ENCODE measurements around the gene FAM234A. TPM values are rescaled to one million over a fixed set of nuclear protein-coding genes. Genes with fewer than 3 reads are reported as not detected.

The FAM234A gene, protein sequence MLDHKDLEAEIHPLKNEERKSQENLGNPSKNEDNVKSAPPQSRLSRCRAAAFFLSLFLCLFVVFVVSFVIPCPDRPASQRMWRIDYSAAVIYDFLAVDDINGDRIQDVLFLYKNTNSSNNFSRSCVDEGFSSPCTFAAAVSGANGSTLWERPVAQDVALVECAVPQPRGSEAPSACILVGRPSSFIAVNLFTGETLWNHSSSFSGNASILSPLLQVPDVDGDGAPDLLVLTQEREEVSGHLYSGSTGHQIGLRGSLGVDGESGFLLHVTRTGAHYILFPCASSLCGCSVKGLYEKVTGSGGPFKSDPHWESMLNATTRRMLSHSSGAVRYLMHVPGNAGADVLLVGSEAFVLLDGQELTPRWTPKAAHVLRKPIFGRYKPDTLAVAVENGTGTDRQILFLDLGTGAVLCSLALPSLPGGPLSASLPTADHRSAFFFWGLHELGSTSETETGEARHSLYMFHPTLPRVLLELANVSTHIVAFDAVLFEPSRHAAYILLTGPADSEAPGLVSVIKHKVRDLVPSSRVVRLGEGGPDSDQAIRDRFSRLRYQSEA
- total RNA-seq (2022; extraction: Qiagen RNA extraction), result 40.4 to 53.2 TPM (median 47.3 TPM) in 5 replicates

DNA sequence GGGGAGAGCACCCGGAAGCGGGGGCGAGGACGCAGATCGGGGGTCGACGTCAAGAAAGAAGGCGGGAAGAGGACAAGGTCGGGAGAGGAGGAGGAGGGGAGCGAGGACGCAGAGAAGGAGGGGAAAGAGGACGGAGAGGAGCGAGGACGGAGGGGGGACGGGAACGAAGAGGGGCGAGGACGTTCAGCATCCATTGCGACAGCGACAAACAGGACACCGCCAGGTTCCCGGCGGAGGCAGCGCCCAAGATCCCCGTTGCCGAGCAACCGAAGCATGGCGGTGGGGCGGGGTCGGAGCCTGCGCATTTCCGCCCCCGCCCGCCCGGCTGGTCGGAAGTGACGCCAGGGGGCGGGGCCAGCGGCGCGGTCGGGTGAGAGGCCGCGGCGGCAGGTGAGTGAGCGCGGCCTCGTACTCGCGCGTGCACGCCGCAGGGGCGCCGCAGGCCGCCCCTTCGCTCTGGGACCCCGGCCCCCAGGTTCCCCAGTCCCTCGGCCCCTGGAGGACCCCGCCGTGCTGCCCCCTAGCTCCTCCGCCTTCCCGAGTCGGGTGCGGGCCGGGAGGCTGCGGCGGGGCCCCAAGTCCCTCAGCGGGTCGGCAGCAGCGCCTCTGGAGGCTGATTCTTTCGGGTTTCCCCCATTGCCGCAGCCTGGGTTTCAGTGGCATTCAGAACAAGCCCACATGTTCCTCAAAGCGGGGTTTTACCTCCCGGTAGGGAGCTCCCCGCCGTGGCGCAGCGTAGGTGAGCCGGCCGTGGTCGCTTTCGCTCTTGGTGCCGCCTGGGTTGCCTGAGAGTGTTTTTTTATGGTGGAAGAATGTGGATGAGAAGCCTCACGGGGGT is at the start of gene FAM234A:
FAM234A (plus strand) TSS at position 354 of the 838 bp plus-strand sequence. CDS start 19,593 bp downstream, outside the sequence.

DNA sequence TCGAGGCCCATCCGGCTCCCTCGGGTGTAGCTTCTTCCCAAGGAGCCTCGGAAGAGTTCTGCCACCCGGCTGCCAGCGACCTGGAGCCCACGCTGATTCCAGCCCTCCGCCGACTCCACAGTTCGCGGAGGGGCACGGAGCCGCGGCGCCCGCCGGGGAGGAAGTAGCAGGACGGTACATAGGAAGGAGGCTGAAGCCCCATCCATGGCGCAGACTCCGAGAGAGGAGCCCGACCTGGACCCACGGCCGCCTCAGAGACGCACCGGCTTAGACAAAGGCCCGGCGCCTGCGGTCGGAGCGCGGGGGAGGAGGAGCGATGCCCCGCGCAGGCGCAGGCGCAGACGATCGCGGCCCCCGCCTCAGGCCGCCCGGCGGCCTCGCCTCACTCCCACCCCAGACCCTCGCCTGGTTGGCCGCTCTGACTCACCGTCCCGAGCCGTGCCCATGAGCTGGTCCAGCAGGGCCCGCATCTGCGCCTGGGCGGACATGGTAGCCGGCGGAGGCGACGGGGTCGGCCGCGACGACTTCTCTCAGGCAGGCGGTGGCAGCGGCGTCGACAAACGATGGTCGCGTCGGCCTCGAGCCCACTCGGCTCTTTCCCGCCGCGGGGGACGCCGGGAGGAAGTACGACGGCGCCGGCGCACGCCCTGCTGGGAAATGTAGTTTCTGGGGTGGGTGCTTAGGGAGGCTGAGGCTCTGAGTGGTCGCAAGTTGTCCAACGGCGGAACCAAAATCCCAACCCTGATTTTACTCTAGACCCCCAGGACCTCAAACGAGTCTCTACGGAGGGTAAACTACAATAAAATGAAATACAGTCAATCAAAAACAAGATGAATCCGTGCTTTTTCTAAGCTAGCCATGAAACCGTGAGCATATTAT is 5.5 kb upstream of the FAM234A start, which contains the start of gene LUC7L:
LUC7L (minus strand) TSS at position 598 of the 879 bp plus-strand sequence; CDS start at position 488, 110 bp downstream.

DNA sequence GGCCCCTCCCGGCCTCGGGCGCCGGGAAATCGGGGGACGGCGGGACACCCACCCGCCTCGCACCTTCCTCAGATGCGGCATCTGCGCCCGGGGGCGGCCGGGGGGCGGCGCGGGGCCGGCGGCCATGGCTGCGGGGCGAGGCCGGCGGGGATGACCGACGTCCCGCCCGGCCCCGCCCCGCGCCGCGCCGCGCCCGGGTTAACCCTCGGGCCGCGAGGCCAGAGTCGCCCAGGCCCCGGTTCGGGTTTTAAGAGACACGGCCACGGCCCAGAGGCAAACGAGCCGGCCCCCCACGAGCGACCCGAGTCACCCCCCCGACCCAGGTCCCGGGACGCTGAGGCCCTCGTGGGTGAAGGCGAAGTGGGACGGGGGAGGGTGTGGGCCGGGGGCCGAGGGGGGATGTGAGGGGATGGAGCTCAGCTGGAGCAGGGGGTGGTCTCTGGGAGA is 41.2 kb downstream of the FAM234A start, which contains the start of gene RGS11:
RGS11 (minus strand) TSS at position 159 of the 447 bp plus-strand sequence; CDS start at position 126, 33 bp downstream.

DNA sequence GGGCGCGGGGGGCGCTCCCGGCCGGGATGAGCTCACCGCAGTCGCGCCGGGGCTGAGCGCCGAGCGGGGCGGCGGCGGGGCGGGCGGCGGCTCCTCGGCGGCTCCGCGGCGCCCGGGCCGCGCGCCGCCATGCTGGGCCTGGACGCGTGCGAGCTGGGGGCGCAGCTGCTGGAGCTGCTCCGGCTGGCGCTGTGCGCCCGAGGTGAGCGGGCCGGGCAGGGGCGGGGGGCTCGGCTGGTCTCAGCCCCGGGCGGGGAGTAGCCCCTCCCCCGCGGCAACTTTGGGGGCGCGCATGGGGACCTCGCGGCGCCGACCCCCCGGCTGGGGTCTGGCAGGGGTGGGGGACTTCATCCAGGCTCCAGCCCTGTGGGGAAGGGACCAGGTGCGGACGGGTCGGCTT is 45.9 kb downstream of the FAM234A start, which contains the start of gene ARHGDIG:
ARHGDIG (plus strand) TSS at position 40 of the 400 bp plus-strand sequence; CDS start at position 130, 90 bp downstream.

DNA sequence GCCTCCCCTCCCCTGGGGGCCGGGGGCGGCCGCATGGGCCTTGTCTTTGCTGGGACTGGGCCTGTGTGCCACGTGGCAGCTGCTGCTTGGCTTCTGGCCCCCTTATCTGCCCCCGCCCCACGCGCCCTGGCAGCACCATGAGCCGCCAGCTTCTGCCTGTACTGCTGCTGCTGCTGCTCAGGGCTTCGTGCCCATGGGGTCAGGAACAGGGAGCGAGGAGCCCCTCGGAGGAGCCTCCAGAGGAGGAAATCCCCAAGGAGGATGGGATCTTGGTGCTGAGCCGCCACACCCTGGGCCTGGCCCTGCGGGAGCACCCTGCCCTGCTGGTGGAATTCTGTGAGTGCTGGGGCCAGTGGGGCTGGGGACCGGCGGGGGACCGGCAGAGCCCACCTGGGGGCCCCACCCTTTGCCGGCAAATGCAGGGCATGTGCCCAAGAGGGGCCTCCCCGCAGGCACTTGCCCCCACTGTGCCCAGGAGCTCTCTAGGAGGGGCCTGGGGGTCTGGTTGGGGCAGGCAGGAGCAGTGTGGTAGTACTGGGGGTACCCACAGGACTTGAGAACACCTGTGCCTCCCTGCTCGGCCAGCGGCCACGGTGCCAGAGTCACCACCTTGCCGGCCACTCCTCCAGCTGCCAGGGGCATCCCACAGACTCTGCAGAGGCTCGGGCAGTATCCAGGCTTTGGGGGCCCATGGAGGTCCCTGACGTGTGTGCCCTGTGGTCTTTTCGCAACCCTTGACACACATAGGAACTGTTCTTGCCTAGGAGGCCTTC is 48.6 kb downstream of the FAM234A start, which contains the start of gene PDIA2:
PDIA2 (plus strand) TSS at position 132 of the 773 bp plus-strand sequence; CDS start at position 138, 6 bp downstream.

Other genes starting within 250 kb of the FAM234A start
- gene POLR3K, start 181.2 kb upstream of the FAM234A start, total RNA-seq (2022; extraction: Qiagen RNA extraction), result 28.5 to 35.1 TPM (median 31.5 TPM) in 5 replicates
- gene SNRNP25, start 181.0 kb upstream of the FAM234A start, total RNA-seq (2022; extraction: Qiagen RNA extraction), result 58.5 to 66.5 TPM (median 63.1 TPM) in 5 replicates
- gene RHBDF1, start 162.2 kb upstream of the FAM234A start, total RNA-seq (2022; extraction: Qiagen RNA extraction), result 17.7 to 29.7 TPM (median 26.5 TPM) in 5 replicates
- 54.7 to 71.6 TPM (median 67.8 TPM) in 5 replicates for gene MPG, start 156.6 kb upstream of the FAM234A start, total RNA-seq (2022; extraction: Qiagen RNA extraction)
- gene NPRL3, start 96.1 kb upstream of the FAM234A start, total RNA-seq (2022; extraction: Qiagen RNA extraction), result 18.7 to 32.9 TPM (median 30.2 TPM) in 5 replicates
- gene HBZ, start 82.2 kb upstream of the FAM234A start, total RNA-seq (2022; extraction: Qiagen RNA extraction), result 0.19 TPM in 1 of 5 replicates, not detected in the others
- not detected in 5 replicates for gene HBM, start 68.8 kb upstream of the FAM234A start, total RNA-seq (2022; extraction: Qiagen RNA extraction)
- gene HBA2, start 61.9 kb upstream of the FAM234A start, total RNA-seq (2022; extraction: Qiagen RNA extraction), result 0.25 to 1.0 TPM (median 0.36 TPM) in 5 replicates
- 0.99 to 2.3 TPM (median 2.0 TPM) in 5 replicates for gene HBA1, start 58.1 kb upstream of the FAM234A start, total RNA-seq (2022; extraction: Qiagen RNA extraction)
- 4.5 to 7.2 TPM (median 6.6 TPM) in 5 replicates for gene HBQ1, start 54.4 kb upstream of the FAM234A start, total RNA-seq (2022; extraction: Qiagen RNA extraction)
- gene LUC7L, start 5.4 kb upstream of the FAM234A start, total RNA-seq (2022; extraction: Qiagen RNA extraction), result 35.9 to 49.4 TPM (median 45.7 TPM) in 5 replicates
- 2.3 to 5.4 TPM (median 3.7 TPM) in 5 replicates for gene RGS11, start 41.1 kb downstream of the FAM234A start, total RNA-seq (2022; extraction: Qiagen RNA extraction)
- gene ARHGDIG, start 45.8 kb downstream of the FAM234A start, total RNA-seq (2022; extraction: Qiagen RNA extraction), result 2.6 to 3.1 TPM (median 2.8 TPM) in 5 replicates
- 0.17 to 0.37 TPM (median 0.30 TPM) in 5 replicates for gene PDIA2, start 48.3 kb downstream of the FAM234A start, total RNA-seq (2022; extraction: Qiagen RNA extraction)
- 25.9 to 34.1 TPM (median 33.5 TPM) in 5 replicates for gene AXIN1, start 117.9 kb downstream of the FAM234A start, total RNA-seq (2022; extraction: Qiagen RNA extraction)
- 123 to 138 TPM (median 131 TPM) in 5 replicates for gene MRPL28, start 135.7 kb downstream of the FAM234A start, total RNA-seq (2022; extraction: Qiagen RNA extraction)
- gene PGAP6, start 147.2 kb downstream of the FAM234A start, total RNA-seq (2022; extraction: Qiagen RNA extraction), result 24.8 to 39.9 TPM (median 34.7 TPM) in 5 replicates
- 275 to 460 TPM (median 445 TPM) in 5 replicates for gene NME4, start 162.4 kb downstream of the FAM234A start, total RNA-seq (2022; extraction: Qiagen RNA extraction)
- 21.2 to 29.7 TPM (median 26.3 TPM) in 5 replicates for gene DECR2, start 167.1 kb downstream of the FAM234A start, total RNA-seq (2022; extraction: Qiagen RNA extraction)
- gene RAB11FIP3, start 190.8 kb downstream of the FAM234A start, total RNA-seq (2022; extraction: Qiagen RNA extraction), result 23.1 to 33.6 TPM (median 29.8 TPM) in 5 replicates

Measured in A549 treated with dexamethasone at 1 μM for 4 hours (cell line).